ENCODE measurements around the gene NKAIN2.

GRCh38 chr6:124670801-124671200, 867.1 kb downstream of the NKAIN2 start:
- TF ChIP-seq CTCF (IDR thresholded peaks at IDR 0.05) (no peak), POLR2A (IDR thresholded peaks at IDR 0.05) (no peak)
